ENCODE results near the gene BRD7.
A peak's percentile ranks its signal among the peaks of the same experiment; 100 is the strongest.

BRD7 gene

DNA sequence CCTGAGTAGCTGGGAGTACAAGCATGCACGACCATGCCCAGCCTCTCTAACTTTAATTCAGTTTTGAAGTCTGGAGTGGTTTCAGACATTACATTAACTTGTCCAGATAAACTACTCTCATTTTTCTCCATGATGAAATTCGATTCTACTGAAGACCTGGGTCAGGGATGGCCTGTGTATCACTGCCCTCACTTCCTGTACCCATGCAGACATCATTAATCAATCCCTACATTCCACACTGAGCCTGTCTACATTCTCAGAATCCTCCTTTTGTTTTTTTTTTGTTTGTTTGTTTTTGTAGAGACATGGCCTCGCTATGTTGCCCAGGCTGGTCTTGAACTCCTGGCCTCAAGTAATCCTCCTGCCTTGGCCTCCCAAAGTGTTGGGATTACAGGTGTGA lies 79.9 kb downstream of the BRD7 start:
- DNase-seq, result no peak

DNA sequence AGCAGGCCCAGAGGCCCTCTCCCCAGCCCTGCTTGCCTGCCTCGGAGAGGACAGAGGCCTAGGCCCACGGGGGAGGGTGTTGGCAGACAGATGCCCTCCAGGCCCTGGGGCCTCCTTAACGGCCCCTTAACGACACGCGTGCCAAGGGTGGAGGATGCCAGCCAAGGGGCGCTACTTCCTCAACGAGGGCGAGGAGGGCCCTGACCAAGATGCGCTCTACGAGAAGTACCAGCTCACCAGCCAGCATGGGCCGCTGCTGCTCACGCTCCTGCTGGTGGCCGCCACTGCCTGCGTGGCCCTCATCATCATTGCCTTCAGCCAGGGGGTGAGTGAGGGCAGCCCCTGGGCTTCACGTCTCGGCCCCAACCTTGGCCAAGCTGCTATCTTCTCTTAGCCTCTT lies 80.8 kb downstream of the BRD7 start:
- DNase-seq, result peak; percentile 4

DNA sequence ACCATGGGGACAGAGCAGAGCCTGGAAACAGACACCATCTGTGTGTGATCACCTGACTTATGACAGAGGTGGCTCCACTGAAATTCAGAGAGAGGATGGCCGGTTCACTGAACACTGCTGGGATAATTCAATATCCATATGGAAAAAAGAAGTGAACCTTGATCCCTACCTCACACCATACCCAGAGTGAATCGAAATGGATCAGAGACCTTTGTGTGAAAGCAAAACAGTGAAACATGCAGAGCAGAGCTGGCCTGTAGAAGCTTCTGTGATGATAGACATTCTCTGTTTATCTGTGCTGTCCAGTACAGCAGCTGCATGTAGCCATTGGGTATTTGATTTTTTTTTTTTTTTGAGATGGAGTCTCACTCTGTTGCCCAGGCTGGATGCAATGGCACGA lies 82.1 kb downstream of the BRD7 start:
- no peak for DNase-seq

DNA sequence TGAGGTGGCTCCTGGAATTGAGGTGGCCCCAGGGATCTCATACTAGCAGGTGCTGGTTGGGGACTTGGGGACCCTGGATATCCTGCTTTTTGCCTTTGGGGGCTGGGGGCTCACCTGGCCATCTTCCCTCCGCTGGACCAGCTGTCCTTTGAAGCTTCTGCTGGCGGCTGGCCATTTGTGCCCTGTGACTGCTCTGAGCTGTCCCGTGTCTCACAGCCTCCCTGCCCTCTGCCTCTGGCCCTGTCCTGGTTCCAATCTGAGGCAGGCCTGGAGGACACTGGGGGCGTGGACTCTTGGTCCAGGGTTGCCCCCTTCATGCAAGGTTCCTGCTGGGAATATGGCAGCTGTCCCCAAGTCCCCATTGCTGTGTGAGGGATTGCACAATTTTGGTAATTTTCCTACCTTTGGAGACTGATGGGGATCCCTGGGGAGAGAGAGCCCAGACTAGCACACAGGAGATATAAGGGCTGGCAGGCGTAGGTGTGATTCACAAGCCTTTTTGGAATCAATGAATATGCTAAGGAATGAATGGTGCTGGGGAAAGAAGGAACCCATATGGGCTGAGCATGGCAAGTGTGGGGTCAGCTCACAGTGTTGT lies 83.3 kb downstream of the BRD7 start:
- DNase-seq, result no peak

DNA sequence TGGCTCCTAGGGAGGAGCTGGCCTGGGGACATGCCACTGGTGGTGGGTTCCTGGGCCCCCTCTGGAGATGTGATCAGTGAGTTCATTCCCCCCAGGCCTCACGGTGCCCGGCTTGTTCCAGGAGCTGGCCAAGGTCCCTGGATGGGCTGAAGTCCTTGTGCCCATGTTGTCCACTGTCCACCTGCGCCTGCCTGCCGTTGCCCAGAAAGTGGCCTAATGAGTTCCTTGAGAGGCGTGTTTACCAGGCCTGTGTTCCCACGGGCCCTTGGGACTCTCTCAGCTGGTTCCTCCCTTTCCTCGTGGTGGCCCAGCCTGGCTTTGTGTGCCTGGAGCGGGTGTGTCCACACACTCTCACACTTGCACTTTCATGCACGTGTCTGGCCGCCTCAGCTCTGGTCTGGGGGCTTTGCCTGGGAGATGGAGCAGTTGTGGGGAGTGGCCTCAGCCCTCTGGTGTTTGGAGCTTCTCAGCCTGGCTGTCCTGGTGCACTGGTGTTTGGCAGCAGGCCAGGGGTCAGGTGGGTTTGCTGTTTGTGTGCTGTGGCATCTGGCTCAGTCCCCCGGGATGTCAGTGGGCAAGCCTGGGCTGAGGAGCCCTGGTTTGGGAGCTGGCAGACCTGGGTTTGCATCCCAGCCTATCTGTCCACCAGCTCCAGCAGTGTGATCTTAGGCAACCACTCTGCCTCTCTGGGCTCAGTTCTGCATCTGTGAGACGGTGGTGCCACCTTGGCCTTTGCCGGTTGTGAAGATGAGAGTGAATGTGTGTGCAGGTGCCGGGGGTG lies 84.5 kb downstream of the BRD7 start:
- peak; percentile 8 for DNase-seq

DNA sequence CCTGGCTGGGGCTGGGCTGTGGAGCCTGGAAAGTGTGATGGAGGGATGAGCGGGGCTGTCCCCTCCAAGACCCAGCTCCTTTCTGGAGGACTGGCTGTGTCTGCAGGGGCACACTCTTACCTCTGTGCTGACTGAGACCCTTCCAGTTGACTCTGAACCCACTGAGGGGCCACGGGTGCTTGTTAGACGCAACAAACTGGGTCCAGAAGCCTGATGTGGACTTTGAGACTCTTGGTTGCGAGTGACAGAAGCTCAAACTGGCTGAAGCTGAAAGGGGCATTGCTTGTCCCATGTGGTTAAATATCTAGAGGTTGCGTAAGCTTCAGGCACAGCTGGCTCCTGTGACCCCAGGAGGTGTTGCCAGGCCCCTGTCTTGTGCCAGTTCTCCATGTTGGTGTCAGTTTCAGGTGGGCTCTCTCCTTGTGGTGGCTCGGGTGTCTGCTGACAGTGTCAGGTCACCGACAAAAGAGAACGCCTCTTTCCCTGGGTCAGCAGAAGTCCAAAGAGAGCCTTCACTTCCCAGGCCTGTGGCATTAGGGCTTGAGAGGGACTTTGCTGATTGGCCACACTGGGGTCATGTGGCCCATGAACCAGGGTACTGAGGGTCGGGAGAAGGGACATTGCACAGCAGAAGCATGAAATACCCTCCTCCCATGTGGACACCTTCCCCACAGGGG lies 85.7 kb downstream of the BRD7 start:
- DNase-seq, result no peak

DNA sequence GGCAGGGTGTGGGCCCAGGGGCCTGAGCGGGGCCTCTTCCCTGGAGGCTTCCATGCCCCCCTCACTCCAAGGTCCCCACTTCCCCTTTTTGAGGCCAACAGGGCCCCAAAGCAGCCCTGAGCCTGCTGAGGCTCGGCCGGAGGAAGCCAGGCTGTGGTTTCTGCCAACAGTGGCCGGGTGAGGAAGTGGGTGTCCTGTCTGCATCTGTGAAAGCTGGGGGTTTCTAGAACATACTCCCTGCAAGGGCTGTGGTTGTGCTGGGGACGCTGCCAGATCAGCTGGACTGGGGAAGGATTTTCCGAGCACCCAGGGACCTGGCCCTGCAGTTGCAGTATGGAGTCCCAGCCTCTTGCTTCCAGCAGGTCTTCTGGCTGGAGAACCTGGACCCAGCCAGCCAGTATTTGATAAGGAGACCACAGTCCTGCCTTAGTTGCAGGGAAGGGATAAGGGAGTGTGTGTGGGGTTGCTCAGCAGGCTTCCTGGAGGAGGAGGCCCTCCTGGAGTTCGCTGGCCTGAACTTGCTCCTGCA lies 86.7 kb downstream of the BRD7 start:
- DNase-seq, result no peak

DNA sequence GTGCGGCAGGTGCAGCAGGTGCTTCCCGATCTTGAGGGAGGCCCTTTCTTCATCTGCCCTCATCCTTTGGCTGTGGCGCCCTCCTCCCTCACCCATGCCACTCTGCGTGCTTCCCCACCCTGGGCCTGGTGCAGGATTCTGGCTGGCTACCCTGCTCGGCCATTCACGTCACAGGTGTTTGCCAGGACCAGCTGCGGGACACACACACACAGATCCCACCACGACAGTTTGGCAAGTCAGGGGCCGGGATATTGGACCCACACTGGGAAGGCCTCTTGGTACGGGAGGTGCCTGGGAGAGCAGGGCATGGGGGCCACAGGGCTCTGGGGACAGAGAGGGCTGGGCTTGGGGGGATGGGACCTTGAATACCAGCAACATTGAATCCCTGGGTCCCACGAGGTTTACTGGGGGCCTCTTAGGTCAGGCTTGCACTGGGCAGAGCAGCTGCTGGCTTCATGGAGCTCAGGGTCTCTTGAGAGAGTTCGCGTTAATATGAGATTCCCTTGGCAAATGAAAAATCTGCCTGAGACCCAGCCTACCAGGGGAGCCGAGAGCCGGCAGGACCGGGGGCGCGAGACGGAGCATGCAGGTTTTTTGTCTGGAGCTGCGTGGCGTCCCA lies 87.3 kb downstream of the BRD7 start:
- DNase-seq, result no peak

DNA sequence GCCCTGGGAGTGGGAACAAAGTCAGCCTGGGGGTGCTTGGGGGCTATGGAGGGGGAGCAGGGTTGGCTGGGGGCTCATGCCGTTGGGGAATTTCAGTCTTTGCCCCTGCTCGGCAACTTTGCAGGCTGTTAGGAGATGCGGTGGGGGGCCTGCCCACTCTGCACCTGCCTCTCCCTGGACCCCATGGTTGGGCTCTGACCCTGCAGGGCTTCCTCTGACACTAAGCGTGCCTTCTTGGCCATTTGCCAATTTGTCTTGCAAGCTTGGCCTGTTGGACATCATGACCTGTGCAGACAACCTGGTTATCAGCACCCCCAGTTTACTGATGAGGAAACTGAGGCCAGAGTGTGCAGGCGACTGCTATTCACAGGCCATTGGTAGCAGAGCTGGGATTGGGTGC lies 87.9 kb downstream of the BRD7 start:
- DNase-seq, result no peak

DNA sequence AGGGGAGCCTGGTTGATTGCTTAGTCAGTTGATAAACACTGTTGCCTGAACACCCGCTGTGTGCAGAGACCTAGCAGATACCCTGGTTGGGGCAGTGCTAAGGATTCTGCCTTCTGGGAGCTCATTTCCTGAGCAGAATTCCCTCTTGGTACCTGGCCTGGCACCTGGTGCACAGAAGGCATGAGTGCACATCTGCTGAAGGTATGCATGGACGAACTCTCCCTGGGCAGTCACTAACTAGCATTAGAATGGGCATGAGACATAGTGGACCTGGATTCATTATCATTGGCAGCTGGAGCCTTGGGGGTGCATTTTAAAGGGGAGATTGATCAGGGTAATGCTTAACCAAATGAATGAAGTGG lies 89.3 kb downstream of the BRD7 start:
- no peak for DNase-seq

DNA sequence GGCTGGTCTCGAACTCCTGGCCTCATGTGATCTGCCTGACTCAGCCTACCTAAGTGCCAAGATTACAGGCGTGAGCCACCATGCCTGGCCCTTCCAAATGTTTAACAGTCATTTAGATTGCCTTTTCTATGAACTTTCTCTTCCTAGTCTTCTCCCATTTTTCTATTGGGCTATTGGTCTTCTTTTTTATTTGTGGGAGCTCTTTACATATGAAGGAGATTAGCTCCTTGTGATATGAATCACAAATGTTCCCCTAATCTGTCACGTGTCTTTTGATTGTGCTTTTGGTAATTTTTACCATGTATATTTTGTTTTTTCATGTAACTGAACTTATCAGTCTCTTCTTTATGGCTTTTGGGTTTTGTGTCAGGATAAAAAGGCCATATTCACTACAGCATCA lies 90.5 kb downstream of the BRD7 start:
- no peak for DNase-seq

DNA sequence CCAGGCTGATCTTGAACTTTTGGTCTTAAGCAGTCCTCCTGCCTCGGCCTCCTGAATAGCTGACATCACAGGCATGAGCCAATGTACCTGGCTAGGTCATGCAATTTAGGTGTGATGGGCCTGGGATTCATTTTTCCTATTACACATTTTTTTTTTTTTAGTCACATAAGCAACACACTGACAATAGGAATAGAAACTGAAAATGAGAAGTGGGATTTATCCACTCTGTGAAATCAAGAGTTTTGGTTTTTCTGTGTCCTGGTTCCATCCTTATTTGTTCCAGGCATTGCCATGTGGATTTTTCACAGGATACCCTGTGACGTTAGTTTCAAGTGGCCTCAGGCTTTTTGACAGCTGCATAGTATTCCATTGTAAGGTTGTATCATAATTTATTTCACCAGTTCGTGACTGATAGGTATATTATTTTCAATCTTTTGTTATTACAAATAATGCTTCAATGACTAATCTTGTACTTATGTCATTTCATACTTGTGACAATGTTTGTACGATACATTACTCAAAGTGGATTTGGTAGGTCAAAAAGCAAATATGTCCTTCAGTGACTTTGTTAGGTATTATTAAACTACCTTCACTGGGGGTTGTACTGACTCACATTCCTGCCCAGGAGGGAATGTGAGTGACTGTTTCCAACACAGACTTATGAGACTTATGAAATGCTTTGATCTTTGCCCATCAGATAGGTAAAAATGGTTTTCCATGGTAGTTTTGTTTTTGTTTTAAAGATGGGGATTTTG lies 91.8 kb downstream of the BRD7 start:
- DNase-seq, result no peak

DNA sequence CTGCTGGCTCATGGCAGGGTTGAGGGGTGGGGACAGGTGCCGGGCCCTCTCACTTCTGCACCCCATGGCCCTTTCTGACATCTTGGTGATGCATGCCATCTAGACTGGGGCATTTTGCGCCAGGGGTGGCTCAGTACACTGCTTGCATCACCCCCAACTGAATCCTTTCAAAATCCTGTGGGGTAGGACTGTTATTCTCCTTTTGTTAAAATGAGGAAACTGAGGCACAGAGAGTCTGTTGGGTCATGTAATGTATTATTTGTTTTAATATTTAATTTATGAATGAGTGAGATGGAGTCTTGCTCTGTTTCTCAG lies 92.5 kb downstream of the BRD7 start:
- no peak for DNase-seq

DNA sequence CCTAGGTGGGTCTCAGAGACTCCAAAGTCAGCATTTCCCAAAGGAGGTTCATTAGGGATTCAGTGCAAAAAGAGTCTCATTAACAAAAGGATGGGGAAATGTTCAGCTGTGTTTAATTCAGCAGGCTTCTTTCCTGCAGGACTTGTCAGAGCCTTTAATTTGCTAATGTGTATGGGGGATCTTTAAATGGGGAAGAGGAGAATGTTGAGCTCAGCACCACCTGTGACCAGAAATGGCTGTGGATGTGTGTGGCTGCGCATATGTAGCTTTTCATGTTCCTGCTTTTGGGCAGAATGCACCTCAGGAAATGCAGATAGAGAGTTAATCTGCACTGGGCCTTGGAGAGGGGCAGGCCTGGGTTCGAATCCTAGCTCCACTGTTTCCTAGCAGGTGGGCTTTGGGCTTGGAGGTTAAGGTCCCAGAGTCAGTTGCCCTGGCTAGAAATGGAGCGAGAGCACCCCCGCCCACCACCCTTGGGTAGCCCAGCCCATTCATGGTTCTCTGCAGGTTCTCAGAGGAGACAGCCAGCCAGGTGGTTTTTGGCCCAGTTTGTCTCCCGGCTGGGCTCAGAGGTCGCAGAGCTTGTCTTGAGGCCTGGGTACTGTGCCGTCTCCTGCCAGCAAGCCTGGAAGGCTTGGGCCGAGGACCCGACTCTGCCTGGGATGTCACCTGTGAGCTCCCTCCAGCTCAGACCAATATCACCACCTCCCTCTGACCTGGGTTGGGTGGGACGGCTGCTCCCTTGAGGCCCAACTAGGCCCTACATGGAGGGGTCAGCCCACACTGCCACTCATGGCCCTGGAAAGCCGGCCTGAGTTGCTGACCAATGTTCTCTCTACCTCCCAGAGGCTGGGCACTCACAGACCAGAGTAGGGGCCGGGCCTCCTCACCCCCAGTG lies 93.1 kb downstream of the BRD7 start:
- no peak for DNase-seq

DNA sequence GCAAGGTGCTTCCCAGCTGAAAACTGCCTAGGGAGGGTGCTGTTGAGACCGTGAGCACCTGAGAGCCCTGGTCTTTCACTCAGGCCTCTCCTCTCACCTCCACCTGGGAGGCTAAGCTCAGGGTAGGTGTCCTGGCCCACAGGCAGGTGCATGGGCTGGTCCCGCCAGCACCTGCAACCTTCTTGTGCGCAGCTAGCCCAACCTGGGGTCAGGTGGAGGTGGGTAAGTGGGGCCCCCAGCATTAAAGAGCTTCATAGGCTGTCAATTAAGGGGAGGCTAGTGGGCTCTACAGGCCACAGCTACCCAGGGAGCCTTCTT lies 93.7 kb downstream of the BRD7 start:
- no peak for DNase-seq

DNA sequence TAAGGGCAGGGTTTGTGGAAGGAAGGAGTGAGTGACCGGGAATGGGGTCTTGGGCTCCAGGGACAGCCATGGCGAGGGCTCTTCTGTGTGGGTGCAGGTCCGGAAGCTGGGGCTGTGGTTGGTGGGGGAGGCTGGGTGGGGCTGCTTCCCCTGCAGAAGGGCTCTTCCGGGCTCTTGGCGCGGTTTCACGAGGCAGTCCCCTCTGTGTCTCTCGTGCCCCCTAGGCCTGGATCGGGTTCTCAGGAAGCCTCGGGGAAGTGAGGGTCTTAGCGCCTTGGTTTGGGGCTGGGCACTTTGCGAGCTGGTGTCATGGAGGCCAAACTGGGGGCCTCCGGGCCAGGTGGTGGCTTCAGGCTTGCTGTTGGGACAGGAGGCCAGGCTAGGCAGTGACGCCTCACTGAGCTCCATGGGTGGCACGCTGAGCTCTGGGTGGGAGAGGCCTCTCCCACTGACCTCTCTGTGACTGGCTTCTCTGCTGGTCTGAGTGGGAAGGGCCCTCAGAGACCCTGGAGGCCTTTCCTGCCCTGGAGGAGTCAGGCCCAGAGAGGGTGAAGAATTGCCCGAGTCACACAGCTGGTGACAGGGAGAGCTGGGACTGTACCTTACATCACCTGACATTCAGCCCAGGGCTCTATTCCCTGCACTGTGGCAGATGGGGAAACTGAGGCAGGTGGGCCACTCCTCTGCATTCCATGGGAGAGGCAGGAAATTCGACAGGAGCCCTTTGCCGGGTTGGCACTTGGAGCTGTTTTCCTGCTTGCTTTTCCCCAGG lies 94.3 kb downstream of the BRD7 start:
- DNase-seq, result no peak

DNA sequence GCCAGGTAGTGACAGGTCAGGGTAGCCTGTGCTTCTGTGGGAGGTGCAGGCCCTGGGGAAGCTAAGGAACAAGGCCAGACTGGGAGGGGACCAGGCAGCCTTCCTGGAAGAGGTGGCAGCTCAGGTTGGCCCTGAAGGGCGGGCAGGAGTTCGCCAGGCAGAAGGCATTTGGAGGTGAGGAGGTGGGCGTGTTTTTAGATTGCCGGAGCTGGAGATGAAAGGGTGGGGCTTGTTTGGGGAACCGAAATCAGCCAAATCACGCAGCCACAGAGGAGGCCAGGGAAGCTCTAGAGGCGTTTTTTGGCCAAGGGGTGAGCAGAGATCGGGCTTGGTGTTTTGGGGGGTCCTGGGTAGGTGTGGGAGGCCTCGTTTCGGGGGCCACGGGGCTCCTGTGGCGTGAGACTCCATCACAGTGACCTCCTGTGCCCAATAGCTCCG lies 94.9 kb downstream of the BRD7 start:
- DNase-seq, result no peak

DNA sequence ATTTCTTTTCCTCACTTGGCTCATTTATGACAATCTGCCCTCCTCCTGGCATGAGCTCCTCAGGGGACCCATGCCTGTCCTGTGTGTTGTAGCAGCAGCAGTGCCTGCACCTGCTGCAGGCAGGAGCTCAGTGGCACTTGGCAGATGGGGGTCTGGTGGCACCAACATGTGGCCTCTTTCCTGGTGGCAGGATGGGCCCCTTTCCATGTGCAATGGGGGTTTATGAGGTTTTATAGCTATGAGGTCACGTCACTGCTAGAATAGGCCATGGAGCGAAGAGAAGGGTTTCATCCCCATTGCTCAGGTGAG lies 95.5 kb downstream of the BRD7 start:
- no peak for DNase-seq

DNA sequence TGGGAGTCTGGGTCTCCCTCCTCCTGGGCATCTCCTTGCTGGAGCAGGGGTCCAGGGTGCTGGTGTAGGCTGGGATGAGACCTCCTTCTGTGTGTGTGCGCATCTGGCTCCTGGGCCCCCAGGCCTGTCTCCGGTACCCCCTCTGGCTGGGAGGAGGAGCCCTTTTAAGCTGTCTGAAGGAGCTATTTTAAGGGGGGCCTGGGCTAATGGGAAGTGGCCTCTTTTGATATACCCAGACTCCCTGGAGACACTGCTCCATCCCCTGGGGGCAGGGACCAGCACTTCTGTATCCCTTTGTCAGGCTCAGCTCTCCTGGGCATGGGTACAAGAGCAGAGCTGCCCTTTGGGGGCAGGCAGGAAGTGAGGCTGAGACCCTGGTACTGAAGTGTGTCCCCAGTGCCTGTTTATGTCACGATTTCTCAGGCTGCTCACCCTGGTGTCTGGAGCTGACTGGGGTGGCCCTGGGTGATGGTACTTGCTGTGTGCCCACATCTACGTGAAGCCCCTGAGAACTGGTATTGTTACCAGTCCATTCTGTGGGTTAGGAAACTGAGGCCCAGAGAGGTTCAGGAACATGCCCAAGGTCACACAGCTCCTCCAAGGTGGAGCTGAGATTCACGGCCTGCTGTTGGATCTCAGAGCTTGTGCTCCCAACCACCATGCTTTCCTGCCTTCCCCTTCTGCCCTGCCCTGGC lies 96.0 kb downstream of the BRD7 start:
- no peak for DNase-seq

DNA sequence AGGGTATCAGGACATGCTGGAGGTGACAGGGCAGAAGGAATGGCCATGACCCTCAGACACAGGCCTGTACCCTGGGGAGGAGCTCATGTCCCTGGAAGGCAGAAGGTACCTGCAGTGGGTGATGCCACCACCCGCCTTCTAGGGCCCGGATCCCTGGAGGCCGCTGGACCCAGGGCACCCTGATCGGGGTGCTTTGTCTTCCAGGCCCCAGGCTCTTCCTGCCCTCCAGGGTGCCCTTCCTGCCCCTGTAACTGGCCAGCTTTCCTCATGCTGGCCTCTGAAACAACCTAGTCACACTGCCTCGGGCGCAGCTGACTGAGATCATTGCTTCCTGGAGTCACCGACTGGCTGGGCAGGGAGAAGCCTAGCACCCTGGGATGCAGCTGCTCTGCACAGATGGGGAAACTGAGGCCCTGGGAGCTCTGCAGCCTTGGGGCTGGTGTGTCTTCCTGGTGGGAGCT lies 96.6 kb downstream of the BRD7 start:
- DNase-seq, result no peak
